ENCODE measurements around the gene RNU6-9.
"Not testable (repeated sequence)": the region's sequence is repeated elsewhere in the genome, so short reads cannot be mapped to it uniquely, and the experiment has no call there.

The RNU6-9 gene

DNA sequence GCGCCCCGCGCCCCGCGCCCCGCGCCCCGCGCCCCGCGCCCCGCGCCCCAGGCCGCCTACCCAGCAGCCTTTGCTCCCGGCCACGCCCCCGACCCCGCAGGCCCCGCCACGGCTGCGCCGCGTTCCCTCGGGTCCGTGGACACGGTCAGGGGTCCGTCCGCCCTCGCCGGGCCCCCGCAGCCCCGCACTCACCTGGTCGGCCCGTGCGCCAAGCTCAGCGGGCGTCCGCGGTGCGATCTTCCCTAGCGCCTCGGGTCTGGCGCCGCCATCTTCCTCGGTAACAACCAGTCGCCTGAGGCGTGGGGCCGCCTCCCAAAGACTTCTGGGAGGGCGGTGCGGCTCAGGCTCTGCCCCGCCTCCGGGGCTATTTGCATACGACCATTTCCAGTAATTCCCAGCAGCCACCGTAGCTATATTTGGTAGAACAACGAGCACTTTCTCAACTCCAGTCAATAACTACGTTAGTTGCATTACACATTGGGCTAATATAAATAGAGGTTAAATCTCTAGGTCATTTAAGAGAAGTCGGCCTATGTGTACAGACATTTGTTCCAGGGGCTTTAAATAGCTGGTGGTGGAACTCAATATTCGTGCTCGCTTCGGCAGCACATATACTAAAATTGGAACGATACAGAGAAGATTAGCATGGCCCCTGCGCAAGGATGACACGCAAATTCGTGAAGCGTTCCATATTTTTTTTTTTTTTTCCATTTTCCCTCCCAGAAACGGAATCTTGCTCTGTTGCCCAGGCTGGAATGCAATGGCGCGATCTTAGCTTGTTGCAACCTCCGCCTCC, at the start of gene RNU6-9, which contains the start of gene MED16:
TSS of gene RNU6-9 (plus strand) at position 591 of the 796 bp plus-strand sequence.
TSS of gene MED16 (minus strand) at position 294 of the 796 bp plus-strand sequence. CDS start 2,056 bp downstream, outside the sequence.
- ATAC-seq, result peak; percentile 92

DNA sequence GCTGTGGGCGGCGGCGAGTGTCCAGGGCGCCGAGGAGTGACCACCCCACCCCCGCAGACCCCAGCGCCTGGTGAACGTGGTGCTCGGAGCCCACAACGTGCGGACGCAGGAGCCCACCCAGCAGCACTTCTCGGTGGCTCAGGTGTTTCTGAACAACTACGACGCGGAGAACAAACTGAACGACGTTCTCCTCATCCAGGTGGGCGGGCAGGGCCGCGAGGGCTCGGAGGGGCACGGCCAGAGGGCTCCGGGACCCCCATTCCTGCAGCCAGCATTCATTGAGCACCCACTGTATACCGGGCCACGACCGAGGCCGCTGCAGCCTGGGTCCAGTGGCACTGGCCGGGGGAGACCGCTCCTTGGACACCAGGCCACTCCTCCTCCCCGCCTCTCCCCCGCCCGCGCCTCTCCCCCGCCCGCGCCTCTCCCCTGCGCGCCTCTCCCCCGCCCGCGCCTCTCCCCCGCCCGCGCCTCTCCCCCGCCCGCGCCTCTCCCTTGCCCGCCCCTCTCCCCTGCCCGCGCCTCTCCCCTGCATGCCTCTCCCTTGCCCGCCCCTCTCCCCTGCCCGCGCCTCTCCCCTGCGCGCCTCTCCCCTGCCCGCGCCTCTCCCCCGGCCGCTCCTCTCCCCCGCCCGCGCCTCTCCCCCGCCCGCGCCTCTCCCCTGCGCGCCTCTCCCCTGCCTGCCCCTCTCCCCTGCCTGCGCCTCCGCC, 49.3 kb upstream of the RNU6-9 start:
- ATAC-seq, result no peak

- ATAC-seq, result no peak
Observed at GRCh38 chr19:844546-844971, 48.7 kb upstream of the RNU6-9 start.

DNA sequence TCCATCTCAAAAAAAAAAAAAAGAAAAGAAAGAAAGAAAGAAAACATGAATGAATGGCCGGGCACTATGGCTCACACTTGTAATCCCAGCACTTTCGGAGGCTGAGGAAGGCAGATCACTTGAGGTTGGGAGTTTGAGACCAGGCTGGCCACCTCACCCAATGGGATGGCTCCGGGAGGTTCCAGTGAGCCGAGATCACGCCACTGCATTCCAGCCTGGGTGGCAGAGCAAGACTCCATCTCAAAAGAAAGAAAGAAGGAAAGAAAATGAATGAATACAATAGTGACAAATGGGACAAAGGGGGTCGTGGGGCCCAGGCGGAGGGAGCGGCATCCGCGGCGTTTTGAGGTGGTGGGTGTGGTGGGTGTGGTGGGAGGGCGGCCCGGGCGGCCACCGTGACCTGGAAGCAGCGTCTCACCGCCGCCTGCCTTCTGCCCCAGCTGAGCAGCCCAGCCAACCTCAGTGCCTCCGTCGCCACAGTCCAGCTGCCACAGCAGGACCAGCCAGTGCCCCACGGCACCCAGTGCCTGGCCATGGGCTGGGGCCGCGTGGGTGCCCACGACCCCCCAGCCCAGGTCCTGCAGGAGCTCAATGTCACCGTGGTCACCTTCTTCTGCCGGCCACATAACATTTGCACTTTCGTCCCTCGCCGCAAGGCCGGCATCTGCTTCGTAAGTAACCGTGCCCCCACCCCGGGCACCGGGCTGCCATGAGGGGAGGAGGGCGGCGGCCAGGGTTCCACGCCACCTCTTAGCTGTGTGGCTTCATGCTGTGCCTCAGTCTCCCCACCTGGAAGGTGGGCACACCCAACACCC, 47.4 kb upstream of the RNU6-9 start:
- no peak for ATAC-seq

DNA sequence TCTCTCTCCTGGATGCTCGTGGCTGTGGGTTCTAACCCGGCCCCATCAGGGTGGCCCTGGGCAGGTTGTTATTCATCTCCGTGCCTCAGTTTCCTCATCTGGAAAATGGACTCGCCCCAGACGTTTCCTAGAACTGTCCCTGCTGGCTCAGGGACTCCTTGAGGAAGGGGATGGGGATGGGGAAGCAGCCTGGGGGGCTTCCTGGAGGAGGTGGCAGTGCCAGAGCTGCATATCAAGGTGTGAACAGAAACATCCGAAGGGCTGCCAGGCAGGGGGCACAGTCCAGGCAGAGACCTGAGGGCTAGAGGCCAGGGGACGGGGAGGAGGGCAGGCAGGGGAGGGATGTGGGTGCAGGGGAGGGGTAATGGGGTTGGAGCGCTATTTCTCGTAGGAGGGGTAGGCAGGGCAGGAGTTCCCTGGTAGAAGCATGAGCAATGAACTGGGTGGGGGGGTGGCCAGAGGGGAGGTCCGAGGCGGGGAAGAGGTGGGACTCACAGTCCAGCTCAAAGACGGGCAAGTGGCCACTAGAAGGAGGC, 44.8 kb upstream of the RNU6-9 start:
- ATAC-seq, result no peak

DNA sequence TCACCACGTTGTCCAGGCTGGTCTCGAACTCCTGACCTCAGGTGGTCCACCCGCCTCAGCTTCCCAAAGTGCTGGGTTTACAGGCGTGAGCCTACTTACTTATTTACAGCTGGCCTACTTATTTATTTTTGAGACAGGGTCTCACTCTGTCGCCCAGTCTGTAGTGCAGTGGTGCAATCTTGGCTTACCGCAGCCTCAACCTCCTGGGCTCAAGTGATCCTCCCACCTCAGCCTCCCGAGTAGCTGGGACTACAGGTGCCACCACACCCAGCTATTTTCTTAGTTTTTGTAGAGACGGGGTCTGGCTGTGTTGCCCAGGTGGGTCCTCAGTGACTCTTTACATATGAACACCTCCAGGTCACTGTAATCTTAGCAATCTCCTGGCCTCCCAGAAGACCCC, 44.1 kb upstream of the RNU6-9 start:
- ATAC-seq, result not testable (repeated sequence)

DNA sequence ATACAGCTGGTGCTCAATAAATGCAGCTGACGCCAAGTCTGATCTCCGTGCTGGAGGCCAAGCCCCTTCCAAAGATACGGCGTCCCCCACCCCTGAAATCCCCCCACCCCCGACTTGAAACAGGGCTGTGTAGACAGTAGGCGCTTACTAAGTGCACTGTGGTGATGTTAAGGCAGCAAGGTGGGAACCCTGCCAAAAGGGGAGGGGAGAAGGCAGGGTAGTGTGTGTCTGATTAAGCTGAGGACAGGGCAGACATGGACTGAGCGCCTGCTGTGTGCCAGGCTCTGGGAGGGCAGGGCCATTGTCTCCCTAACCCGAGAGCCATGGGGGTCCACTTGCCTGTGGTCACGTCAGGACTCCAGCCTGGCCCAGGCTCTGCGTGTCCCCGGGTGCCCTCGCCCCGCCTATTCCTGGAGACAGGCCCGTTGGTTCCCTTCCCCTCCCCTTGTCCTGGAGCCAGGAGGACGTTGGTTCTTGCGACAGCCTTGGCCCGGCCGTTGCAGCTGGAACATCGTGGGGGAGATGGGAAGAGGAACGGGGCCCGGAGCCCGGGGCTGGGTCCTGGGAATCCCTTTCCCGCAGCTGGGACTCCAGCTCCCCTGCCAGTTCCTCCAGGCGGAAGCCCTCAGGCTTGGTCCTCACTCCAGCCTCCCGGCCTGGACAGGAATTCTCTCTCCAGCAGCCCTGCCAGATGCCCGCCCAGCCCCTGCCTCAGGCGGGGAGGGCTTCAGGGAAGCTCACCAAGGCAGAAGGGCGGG, 42.9 kb upstream of the RNU6-9 start:
- ATAC-seq, result no peak

DNA sequence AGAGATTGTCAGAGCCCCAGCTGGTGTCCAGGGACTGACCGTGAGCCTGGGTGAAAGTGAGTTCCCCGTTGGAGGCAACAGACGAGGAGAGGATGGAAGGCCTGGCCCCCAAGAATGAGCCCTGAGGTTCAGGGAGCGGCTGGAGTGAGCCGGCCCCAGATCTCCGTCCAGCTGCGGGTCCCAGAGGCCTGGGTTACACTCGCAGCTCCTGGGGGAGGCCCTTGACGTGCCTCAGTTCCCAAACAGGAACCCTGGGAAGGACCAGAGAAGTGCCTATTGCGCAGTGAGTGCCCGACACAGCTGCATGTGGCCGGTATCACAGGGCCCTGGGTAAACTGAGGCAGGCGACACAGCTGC, 42.3 kb upstream of the RNU6-9 start:
- ATAC-seq, result no peak

- ATAC-seq, result no peak
Observed at GRCh38 chr19:852136-853013, 40.9 kb upstream of the RNU6-9 start, which contains the start of gene ELANE. Gene ELANE, plus strand, starts transcription at chr19:852303. Its CDS starts 26 bp downstream, at chr19:852329.

GRCh38 chr19:853014-853585, 40.2 kb upstream of the RNU6-9 start:
- no peak for ATAC-seq

DNA sequence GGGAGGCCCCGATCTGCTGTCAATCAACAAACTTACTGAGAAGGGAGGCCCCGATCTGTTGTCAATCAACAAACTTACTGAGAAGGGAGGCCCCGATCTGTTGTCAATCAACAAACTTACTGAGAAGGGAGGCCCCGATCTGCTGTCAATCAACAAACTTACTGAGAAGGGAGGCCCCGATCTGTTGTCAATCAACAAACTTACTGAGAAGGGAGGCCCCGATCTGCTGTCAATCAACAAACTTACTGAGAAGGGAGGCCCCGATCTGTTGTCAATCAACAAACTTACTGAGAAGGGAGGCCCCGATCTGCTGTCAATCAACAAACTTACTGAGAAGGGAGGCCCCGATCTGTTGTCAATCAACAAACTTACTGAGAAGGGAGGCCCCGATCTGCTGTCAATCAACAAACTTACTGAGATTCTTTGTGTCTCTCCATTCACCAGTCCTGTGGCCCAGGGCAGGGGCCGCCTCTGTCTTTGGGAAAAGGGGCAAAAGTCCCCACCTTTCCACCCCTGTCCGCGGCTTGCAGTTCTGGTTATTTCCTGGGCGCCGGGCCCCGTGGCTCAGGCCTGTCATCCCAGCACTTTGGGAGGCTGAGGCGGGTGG, 39.6 kb upstream of the RNU6-9 start:
- not testable (repeated sequence) for ATAC-seq

- no peak for ATAC-seq
Observed at GRCh38 chr19:854549-854948, 38.7 kb upstream of the RNU6-9 start.

DNA sequence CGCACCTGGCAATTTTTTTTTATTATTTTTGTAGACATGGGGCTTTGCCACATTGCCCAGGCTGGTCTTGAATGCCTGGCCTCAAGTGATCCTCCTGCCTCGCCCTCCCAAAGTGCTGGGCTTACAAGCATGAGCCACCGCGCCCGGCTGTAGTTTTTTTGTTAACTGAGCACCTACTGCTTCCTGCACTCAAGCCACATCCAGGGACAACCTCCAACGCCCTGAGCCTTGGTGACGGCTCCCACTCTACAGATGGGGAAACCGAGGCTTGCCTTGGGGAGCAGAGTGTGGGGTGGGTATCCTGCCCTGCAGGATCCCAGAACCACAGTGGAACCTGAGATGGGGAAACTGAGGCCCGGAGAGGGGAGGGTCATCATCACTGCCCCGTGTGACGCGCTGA, 38.1 kb upstream of the RNU6-9 start:
- no peak for ATAC-seq

GRCh38 chr19:855566-856120, 37.6 kb upstream of the RNU6-9 start:
- no peak for ATAC-seq

- ATAC-seq, result no peak
Observed at GRCh38 chr19:858284-858683, 35.0 kb upstream of the RNU6-9 start.

GRCh38 chr19:858868-859843, 34.1 kb upstream of the RNU6-9 start, which contains the start of gene CFD:
Gene CFD, plus strand, starts transcription at chr19:859664. Its CDS starts 26 bp downstream, at chr19:859690.
- ATAC-seq, result no peak

DNA sequence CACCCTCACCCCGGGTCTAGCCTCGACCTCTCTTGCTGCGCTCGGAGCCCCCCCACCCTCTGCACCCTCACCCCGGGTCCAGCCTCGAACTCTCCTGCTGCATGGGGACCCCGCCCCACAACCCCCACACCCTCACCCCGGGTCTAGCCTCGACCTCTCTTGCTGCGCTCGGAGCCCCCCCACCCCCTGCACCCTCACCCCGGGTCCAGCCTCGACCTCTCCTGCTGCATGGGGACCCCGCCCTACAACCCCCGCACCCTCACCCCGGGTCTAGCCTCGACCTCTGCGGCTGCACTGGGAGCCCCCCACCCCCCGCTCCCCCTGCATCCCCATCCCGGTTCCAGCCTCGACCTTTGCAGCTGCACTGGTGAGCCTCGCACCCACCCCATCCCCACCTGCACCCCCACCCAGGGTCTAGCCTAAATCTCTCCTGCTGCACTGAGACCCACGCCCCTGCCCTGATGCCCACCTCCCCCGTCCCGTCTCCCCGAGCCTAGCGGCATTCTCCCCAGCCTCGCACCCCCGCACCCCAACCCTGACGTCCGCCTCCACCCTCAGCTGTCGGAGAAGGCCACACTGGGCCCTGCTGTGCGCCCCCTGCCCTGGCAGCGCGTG, 32.0 kb upstream of the RNU6-9 start:
- ATAC-seq, result no peak
